ENCODE results near the gene SC5D. TPM values are rescaled to one million over a fixed set of nuclear protein-coding genes. Genes with fewer than 3 reads are reported as not detected.

SC5D gene
- total RNA-seq: 10 to 100 TPM; 18.5 to 23.7 (median 20.6) TPM

- Histone ChIP-seq H3K4me1 (peaks cover 6 to 27% (median 19%) of the 10 kb centered on the region in 4 donors), H3K4me3 (peak within 1 kb of the TSS; percentile 74 to 92 (median 80)), H3K36me3 (no peaks in the 10 kb centered on the region), H3K9me3 (no peaks in the 10 kb centered on the region), H3K27ac (replicated peaks in 1 of 4) (peak within 1 kb of the TSS; percentile 87 to 98 (median 92)), H3K27me3 (no peaks in the 10 kb centered on the region)
- peak; percentile 98 for DNase-seq (ENCODE audit: extremely low spot score)
- intact Hi-C loops (cut with DNase I): loop anchor here (5.0 kb wide), 1 partner anchor 40 kb away; no protein-coding TSS in a partner anchor
- WGBS: 2% methylated on average over 33 of the region's 75 CpGs
- TF ChIP-seq POLR2AphosphoS5 (IDR thresholded peaks at IDR 0.05): peak; percentile 98
- TF ChIP-seq EP300 (IDR thresholded peaks at IDR 0.05): no peak
- peak; percentile 46 for TF ChIP-seq POLR2A (IDR thresholded peaks at IDR 0.05; ENCODE audit: low read depth)
- peak in 1 of 3 experiments; percentile 12 for TF ChIP-seq CTCF (IDR thresholded peaks at IDR 0.05)
Observed at GRCh38 chr11:121292495-121293287, at the start of gene SC5D. TSS of gene SC5D (plus strand) at chr11:121292771. CDS start at chr11:121303376, 10,605 bp downstream.

GRCh38 chr11:121244884-121245283 is 47.7 kb upstream of the SC5D start:
- WGBS: 80% methylated on average over 9 of the region's 10 CpGs
- peaks cover 0 to 8% (median 0%) of the 10 kb centered on the region in 4 donors for H3K4me1 ChIP-seq
- no peak overlapping the region for H3K4me3 ChIP-seq
- no peak overlapping the region for H3K27ac ChIP-seq (replicated peaks in 1 of 4)
- DNase-seq (ENCODE audit: extremely low spot score): no peak
- intact Hi-C loops (cut with DNase I): no loop called here
- H3K9me3 ChIP-seq: no peaks in the 10 kb centered on the region
- H3K36me3 ChIP-seq: no peaks in the 10 kb centered on the region
- no peak for TF ChIP-seq POLR2A (IDR thresholded peaks at IDR 0.05; ENCODE audit: low read depth)
- TF ChIP-seq POLR2AphosphoS5 (IDR thresholded peaks at IDR 0.05): no peak
- TF ChIP-seq CTCF (IDR thresholded peaks at IDR 0.05): no peak
- no peak for TF ChIP-seq EP300 (IDR thresholded peaks at IDR 0.05)
- peaks cover 0 to 10% (median 0%) of the 10 kb centered on the region in 4 donors for H3K27me3 ChIP-seq

GRCh38 chr11:121246021-121246768 is 46.4 kb upstream of the SC5D start:
- H3K9me3 ChIP-seq: no peaks in the 10 kb centered on the region
- WGBS: 85% methylated on average over 5 of the region's 23 CpGs
- H3K4me1 ChIP-seq: peaks cover 0 to 8% (median 0%) of the 10 kb centered on the region in 4 donors
- TF ChIP-seq POLR2A (IDR thresholded peaks at IDR 0.05; ENCODE audit: low read depth) (no peak), CTCF (IDR thresholded peaks at IDR 0.05) (no peak), EP300 (IDR thresholded peaks at IDR 0.05) (no peak), POLR2AphosphoS5 (IDR thresholded peaks at IDR 0.05) (no peak)
- no peak overlapping the region for H3K27ac ChIP-seq (replicated peaks in 1 of 4)
- intact Hi-C loops (cut with DNase I): no loop called here
- no peaks in the 10 kb centered on the region for H3K36me3 ChIP-seq
- DNase-seq (ENCODE audit: extremely low spot score): no peak
- H3K4me3 ChIP-seq: no peak overlapping the region
- peaks cover 0 to 7% (median 0%) of the 10 kb centered on the region in 4 donors for H3K27me3 ChIP-seq

GRCh38 chr11:121246769-121247035 is 45.9 kb upstream of the SC5D start:
- Histone ChIP-seq H3K4me1 (peaks cover 0 to 8% (median 0%) of the 10 kb centered on the region in 4 donors), H3K27me3 (peaks cover 0 to 2% (median 0%) of the 10 kb centered on the region in 4 donors), H3K4me3 (no peak overlapping the region), H3K27ac (replicated peaks in 1 of 4) (no peak overlapping the region), H3K36me3 (no peaks in the 10 kb centered on the region), H3K9me3 (no peaks in the 10 kb centered on the region)
- WGBS: 90% methylated on average over 2 of the region's 3 CpGs
- intact Hi-C loops (cut with DNase I): no loop called here
- DNase-seq (ENCODE audit: extremely low spot score): no peak
- TF ChIP-seq EP300 (IDR thresholded peaks at IDR 0.05) (no peak), POLR2AphosphoS5 (IDR thresholded peaks at IDR 0.05) (no peak), POLR2A (IDR thresholded peaks at IDR 0.05; ENCODE audit: low read depth) (no peak), CTCF (IDR thresholded peaks at IDR 0.05) (no peak)

All from esophagus muscularis mucosa (tissue), 4 donors.